Iris pigment epithelial cell (primary cell): ENCODE measurements around the gene SEC14L2.

Experiments
- DNase-seq: peaks from one replicate; pipeline ENCODE4 v3.0.0-alpha.2; 2011; ENCODE audit warnings: low read depth

Gene SEC14L2

GRCh38 chr22:30396871-30397655 is at the start of gene SEC14L2:
SEC14L2 (plus strand) TSS chr22:30397018; CDS start chr22:30397117, 99 bp downstream.
- DNase-seq, result no peak

GRCh38 chr22:30347255-30347892 is 49.4 kb upstream of the SEC14L2 start:
- DNase-seq, result peak; percentile 30

DNA sequence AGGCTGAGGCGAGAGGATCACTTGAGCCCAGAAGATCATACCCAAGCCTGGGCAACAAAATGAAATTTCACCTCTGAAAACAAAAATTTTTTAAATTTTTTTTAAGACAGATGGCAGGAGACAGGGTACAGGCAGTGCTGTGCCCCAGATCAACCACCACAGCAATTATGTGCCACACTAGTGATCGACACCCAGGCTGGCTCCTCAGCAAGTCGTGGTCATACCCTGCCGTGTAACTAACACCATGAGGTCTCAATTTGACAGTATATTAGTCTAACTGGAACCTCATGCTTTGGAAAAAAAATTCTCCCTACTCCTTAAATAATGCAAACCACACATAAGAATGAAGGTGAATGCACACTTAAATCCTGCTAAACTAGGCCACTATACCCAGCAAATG is 48.4 kb upstream of the SEC14L2 start:
- DNase-seq, result no peak

- no peak for DNase-seq
Measured at GRCh38 chr22:30348809-30349208, 48.0 kb upstream of the SEC14L2 start.

DNA sequence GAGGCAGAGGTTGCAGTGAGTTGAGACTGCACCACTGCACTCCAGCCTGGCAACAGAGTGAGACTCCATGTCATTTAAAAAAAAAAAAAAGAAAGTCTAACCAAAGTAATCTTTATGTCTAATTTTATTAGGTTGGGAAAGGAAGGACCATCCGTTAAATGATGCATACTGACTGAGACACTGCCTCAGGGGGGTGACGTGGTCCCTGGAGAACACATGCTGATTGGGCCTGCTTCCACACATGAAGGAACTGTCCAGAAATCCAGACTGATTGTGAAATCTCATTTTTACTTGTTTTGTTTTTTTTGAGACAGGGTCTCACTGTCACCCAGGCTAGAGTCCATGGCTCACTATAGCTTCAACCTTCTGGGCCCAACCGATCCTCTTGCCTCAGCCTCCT is 45.6 kb upstream of the SEC14L2 start:
- no peak for DNase-seq

DNA sequence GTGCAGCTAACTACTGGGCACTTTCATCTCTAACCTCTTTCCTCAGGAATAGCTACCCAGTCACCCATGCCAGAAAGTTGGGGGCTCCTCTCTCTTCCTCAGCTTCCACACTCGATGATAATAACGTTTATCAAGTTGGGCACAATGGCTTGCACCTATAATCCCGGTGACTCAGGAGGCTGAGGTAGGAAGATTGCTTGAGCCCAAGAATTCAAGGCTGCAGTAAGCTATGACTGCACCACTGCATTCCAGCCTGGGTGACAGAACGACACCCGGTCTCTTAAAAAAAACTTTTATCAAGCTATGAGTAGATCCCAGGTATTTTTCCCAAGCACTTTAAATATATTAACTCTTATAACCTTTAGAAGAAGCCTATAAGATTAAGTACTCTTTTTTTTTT is 42.2 kb upstream of the SEC14L2 start:
- no peak for DNase-seq

- peak; percentile 97 for DNase-seq
Measured at GRCh38 chr22:30356449-30357235, 40.2 kb upstream of the SEC14L2 start, which contains the start of the genes CCDC157 and SF3A1. CCDC157 (plus strand) TSS chr22:30357007; CDS start chr22:30366001, 8,994 bp downstream. SF3A1 (minus strand) TSS chr22:30356894; CDS start chr22:30356792, 102 bp downstream.

- no peak for DNase-seq
Measured at GRCh38 chr22:30357236-30357570, 39.6 kb upstream of the SEC14L2 start.

DNA sequence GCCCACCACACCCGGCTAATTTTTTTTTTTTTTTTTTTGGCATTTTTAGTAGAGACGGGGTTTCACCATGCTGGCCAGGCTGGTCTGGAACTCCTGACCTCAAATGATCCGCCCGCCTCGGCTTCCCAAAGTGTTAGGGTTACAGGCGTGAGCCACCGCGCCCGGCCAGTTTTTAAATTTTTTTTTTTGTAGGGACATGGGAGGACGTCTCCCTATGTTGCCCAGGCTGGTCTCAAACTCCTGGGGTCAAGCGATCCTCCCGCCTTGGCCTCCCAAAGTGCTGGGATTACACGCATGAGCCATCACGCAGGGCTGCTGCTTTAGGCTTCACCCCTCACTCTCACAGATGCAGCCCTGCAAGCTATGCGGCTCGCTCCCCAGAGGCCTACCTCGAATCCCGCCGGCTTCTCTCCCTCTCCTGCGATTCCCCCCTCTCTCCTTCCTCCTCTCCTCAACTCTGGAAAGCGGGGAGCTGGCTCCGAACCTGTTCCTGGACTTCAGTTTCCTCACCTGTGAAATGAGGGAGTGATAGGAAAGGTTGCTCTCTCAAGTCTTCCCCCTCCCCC is 39.1 kb upstream of the SEC14L2 start:
- no peak for DNase-seq

- no peak for DNase-seq
Measured at GRCh38 chr22:30358541-30358940, 38.3 kb upstream of the SEC14L2 start.

- DNase-seq, result no peak
Measured at GRCh38 chr22:30361916-30362650, 34.7 kb upstream of the SEC14L2 start.

DNA sequence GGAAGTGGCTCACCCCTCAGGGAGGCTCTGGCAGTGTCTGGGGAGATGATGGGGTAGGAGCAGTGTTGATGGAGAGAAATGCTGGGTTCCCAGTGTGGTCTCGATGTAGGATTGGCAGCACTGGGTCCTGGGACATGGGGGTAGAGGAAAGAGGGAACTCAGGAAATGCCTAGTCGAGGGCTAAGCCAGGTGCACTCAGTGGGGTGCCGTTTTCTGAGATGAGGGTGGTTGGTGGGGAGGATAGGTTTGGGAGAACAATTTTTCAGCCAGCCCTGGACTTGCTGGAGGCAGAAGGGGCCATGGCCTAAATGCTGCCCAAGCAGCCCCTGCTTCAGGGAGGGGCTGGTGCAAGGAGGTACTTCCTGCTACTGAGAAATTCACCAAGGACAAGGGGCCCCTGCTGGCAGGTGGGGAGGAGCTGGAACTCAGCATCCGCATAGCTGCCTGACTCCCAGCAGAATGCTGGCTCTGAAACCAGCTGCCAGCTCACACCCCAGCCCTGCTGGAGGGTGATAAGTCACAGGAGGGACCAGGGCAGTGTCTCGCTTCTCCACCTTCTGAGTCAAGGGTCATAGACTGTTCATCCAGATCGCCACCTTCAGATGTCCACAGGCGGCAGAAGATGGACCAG is 34.1 kb upstream of the SEC14L2 start:
- DNase-seq, result no peak

- DNase-seq, result no peak
Measured at GRCh38 chr22:30365891-30366290, 30.9 kb upstream of the SEC14L2 start.

- DNase-seq, result no peak
Measured at GRCh38 chr22:30368420-30368819, 28.4 kb upstream of the SEC14L2 start.

DNA sequence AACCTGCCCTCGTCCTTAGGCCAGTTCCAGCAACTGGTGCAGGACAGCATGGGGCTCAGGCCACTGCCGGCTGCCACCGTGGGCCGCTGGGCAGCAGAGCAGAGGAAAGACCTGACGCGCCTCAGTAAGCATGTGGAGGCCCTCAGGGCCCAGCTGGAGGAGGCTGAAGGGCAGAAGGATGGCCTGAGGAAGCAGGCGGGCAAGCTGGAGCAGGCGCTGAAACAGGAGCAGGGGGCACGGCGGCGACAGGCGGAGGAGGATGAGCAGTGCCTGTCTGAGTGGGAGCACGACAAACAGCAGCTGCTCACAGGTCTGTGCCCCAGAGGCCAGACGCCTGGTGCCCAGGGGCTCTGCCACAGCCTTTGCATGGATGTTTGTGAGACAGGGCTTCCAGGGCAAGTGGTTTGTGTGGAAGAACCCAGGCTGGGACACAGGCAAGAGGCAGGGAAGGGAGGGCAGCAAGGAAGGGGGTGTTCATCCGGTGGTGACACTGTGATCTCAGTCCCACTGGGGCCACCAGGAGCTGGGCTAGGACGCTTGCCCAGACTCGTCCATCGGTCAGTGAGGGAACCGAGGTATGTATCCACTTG is 26.1 kb upstream of the SEC14L2 start:
- no peak for DNase-seq

DNA sequence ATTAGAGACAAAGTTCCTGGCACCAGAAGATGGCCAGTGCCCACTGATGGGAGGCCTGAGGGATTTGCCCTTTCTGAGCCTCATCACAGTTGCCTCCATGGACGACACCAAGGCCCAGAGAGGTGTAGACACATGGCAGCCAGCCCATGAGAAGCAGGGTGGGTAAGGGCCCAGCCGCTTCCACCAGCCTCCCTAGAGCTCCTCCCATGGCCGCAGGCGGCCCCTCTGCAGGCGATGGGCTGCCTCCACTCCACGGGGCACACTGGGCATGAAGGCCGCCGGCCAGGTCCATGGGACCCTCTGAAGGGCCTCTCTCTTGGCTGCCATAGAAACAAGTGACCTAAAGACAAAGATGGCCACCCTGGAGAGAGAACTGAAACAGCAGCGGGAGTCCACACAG is 25.5 kb upstream of the SEC14L2 start:
- no peak for DNase-seq

- no peak for DNase-seq
Measured at GRCh38 chr22:30371981-30372380, 24.8 kb upstream of the SEC14L2 start.

GRCh38 chr22:30372915-30373314 is 23.9 kb upstream of the SEC14L2 start:
- no peak for DNase-seq

GRCh38 chr22:30373331-30374325 is 23.2 kb upstream of the SEC14L2 start:
- no peak for DNase-seq
